CD4-positive, alpha-beta T cell treated with Interferon alpha-2 for 1 hour (primary cell): Measurements from ENCODE around the gene RNF20.
"Not testable (repeated sequence)": the region's sequence is repeated elsewhere in the genome, so short reads cannot be mapped to it uniquely, and the experiment has no call there.

Source experiments
- DNase-seq, 2 donors: peaks; one replicate each; pipeline ENCODE4 v3.0.0-alpha.2; 2020 to 2022

Gene RNF20

GRCh38 chr9:101590074-101590473, 56.4 kb downstream of the RNF20 start:
- not testable (repeated sequence) for DNase-seq

- DNase-seq: no peak
These were observed 57.2 kb downstream of the RNF20 start for GRCh38 chr9:101590901-101591300.

GRCh38 chr9:101591787-101592446, 58.3 kb downstream of the RNF20 start:
- DNase-seq: no peak

- no peak for DNase-seq
These were observed 59.1 kb downstream of the RNF20 start for GRCh38 chr9:101592788-101593187.

GRCh38 chr9:101593345-101593744, 59.7 kb downstream of the RNF20 start:
- DNase-seq: no peak

GRCh38 chr9:101594796-101595195, 61.1 kb downstream of the RNF20 start, which contains the start of gene PPP3R2:
Gene PPP3R2 (minus strand): TSS chr9:101594969. CDS start chr9:101594921, 48 bp downstream.
- DNase-seq: no peak

GRCh38 chr9:101601904-101602765, 68.5 kb downstream of the RNF20 start:
- peak in 1 of 2 donors; percentile 37 for DNase-seq

GRCh38 chr9:101604296-101604695, 70.6 kb downstream of the RNF20 start:
- DNase-seq: no peak

- DNase-seq: no peak
These were observed 71.9 kb downstream of the RNF20 start for GRCh38 chr9:101605547-101605946.
